ENCODE measurements around the gene ARHGAP6. TPM values are rescaled to one million over a fixed set of nuclear protein-coding genes. Genes with fewer than 3 reads are reported as not detected.
A peak's percentile ranks its signal among the peaks of the same experiment; 100 is the strongest.

Gene ARHGAP6
- total and polyA plus RNA-seq, 8 donors: 2.2 to 26.4 (median 8.7) TPM

GRCh38 chrX:11562570-11562969, 103.2 kb downstream of the ARHGAP6 start:
- Histone ChIP-seq H3K36me3 (no peaks in the 10 kb centered on the region), H3K4me3 (no peak overlapping the region), H3K27me3 (peaks cover 0 to 9% (median 0%) of the 10 kb centered on the region in 3 donors), H3K9me3 (no peaks in the 10 kb centered on the region), H3K27ac (no peak overlapping the region), H3K4me1 (no peaks in the 10 kb centered on the region)
- intact Hi-C loops (cut with DNase I; ENCODE audit: low total_unique reads): no loop called here
- no peak for DNase-seq
- WGBS, 5 donors: 58 to 88% (median 69%) methylated on average over 2 of the region's 2 CpGs
- TF ChIP-seq CTCF (IDR thresholded peaks at IDR 0.05) (no peak), POLR2AphosphoS5 (IDR thresholded peaks at IDR 0.05) (no peak), EP300 (IDR thresholded peaks at IDR 0.05) (no peak), POLR2A (IDR thresholded peaks at IDR 0.05) (no peak)

- Histone ChIP-seq H3K27ac (no peak overlapping the region), H3K4me3 (no peak overlapping the region), H3K27me3 (no peaks in the 10 kb centered on the region), H3K36me3 (no peaks in the 10 kb centered on the region), H3K9me3 (no peaks in the 10 kb centered on the region), H3K4me1 (no peaks in the 10 kb centered on the region)
- DNase-seq: peak; percentile 9 to 29
- intact Hi-C loops (cut with DNase I; ENCODE audit: low total_unique reads): no loop called here
- TF ChIP-seq CTCF (IDR thresholded peaks at IDR 0.05): peak in 1 of 7 experiments; percentile 10
- TF ChIP-seq POLR2A (IDR thresholded peaks at IDR 0.05): no peak
- 85 to 97% (median 91%) methylated on average over 4 of the region's 4 CpGs for WGBS, 5 donors
Observed at GRCh38 chrX:11558972-11559371, 106.7 kb downstream of the ARHGAP6 start.

GRCh38 chrX:11557120-11557519, 108.6 kb downstream of the ARHGAP6 start:
- intact Hi-C loops (cut with DNase I; ENCODE audit: low total_unique reads): no loop called here
- WGBS, 5 donors: 16 to 41% (median 25%) methylated on average over 2 of the region's 2 CpGs
- H3K4me3 ChIP-seq: no peak overlapping the region
- H3K4me1 ChIP-seq: no peaks in the 10 kb centered on the region
- TF ChIP-seq POLR2A (IDR thresholded peaks at IDR 0.05) (no peak), EP300 (IDR thresholded peaks at IDR 0.05) (no peak), CTCF (IDR thresholded peaks at IDR 0.05) (no peak), POLR2AphosphoS5 (IDR thresholded peaks at IDR 0.05) (no peak)
- no peaks in the 10 kb centered on the region for H3K36me3 ChIP-seq
- DNase-seq: no peak
- H3K9me3 ChIP-seq: no peaks in the 10 kb centered on the region
- no peaks in the 10 kb centered on the region for H3K27me3 ChIP-seq
- no peak overlapping the region for H3K27ac ChIP-seq

- no peaks in the 10 kb centered on the region for H3K36me3 ChIP-seq
- 76 to 81% (median 77%) methylated on average over 5 of the region's 5 CpGs for WGBS, 5 donors
- no peak overlapping the region for H3K27ac ChIP-seq
- intact Hi-C loops (cut with DNase I; ENCODE audit: low total_unique reads): no loop called here
- no peak overlapping the region for H3K4me3 ChIP-seq
- TF ChIP-seq POLR2A (IDR thresholded peaks at IDR 0.05) (no peak), EP300 (IDR thresholded peaks at IDR 0.05) (no peak), CTCF (IDR thresholded peaks at IDR 0.05) (no peak), POLR2AphosphoS5 (IDR thresholded peaks at IDR 0.05) (no peak)
- no peaks in the 10 kb centered on the region for H3K9me3 ChIP-seq
- DNase-seq: no peak
- no peaks in the 10 kb centered on the region for H3K4me1 ChIP-seq
- no peaks in the 10 kb centered on the region for H3K27me3 ChIP-seq
Observed at GRCh38 chrX:11555759-11556158, 110.0 kb downstream of the ARHGAP6 start.
